ENCODE data around the gene EPC2. TPM values are rescaled to one million over a fixed set of nuclear protein-coding genes. Genes with fewer than 3 reads are reported as not detected.

EPC2 gene
- total and polyA plus RNA-seq, 2 experiments from 2014 or later = 2.4 to 14.0 TPM

GRCh38 chr2:148642112-148642744 is 2.3 kb upstream of the EPC2 start:
- Histone ChIP-seq H3K4me3 (no peak overlapping the region), H3K36me3 (no peaks in the 10 kb centered on the region), H3K27me3 (peaks cover 21% of the 10 kb centered on the region), H3K4me1 (ENCODE audit: low read depth) (peaks cover 9% of the 10 kb centered on the region), H3K9me3 (ENCODE audit: low read depth) (no peaks in the 10 kb centered on the region), H3K27ac (no peak overlapping the region)
- no peak for DNase-seq (ENCODE audit: low read depth in 1 of 2, low spot score in 1 of 2)
- TF ChIP-seq CTCF (IDR thresholded peaks at IDR 0.05; ENCODE audit: low read depth, low read length) = no peak

GRCh38 chr2:148642891-148643416 is 1.6 kb upstream of the EPC2 start:
- peak in 1 of 2 donors; percentile 72 for DNase-seq (ENCODE audit: low read depth in 1 of 2, low spot score in 1 of 2)
- peaks cover 9% of the 10 kb centered on the region for H3K4me1 ChIP-seq (ENCODE audit: low read depth)
- H3K9me3 ChIP-seq (ENCODE audit: low read depth) = no peaks in the 10 kb centered on the region
- H3K27ac ChIP-seq = no peak overlapping the region
- no peaks in the 10 kb centered on the region for H3K36me3 ChIP-seq
- TF ChIP-seq CTCF (IDR thresholded peaks at IDR 0.05; ENCODE audit: low read depth, low read length) = no peak
- no peak overlapping the region for H3K4me3 ChIP-seq
- peaks cover 21% of the 10 kb centered on the region for H3K27me3 ChIP-seq

GRCh38 chr2:148643421-148643820 is 1.1 kb upstream of the EPC2 start:
- peaks cover 9% of the 10 kb centered on the region for H3K4me1 ChIP-seq (ENCODE audit: low read depth)
- no peaks in the 10 kb centered on the region for H3K9me3 ChIP-seq (ENCODE audit: low read depth)
- no peaks in the 10 kb centered on the region for H3K36me3 ChIP-seq
- H3K27ac ChIP-seq = no peak overlapping the region
- DNase-seq (ENCODE audit: low read depth in 1 of 2, low spot score in 1 of 2) = no peak
- H3K27me3 ChIP-seq = peaks cover 21% of the 10 kb centered on the region
- TF ChIP-seq CTCF (IDR thresholded peaks at IDR 0.05; ENCODE audit: low read depth, low read length) = no peak
- H3K4me3 ChIP-seq = no peak overlapping the region

- Histone ChIP-seq H3K36me3 (no peaks in the 10 kb centered on the region), H3K27ac (peak overlapping the region; percentile 99), H3K9me3 (ENCODE audit: low read depth) (no peaks in the 10 kb centered on the region), H3K4me3 (peak overlapping the region; percentile 79), H3K4me1 (ENCODE audit: low read depth) (peaks cover 11% of the 10 kb centered on the region), H3K27me3 (peaks cover 21% of the 10 kb centered on the region)
- peak; percentile 35 for TF ChIP-seq CTCF (IDR thresholded peaks at IDR 0.05; ENCODE audit: low read depth, low read length)
- peak; percentile 95 to 96 for DNase-seq (ENCODE audit: low read depth in 1 of 2, low spot score in 1 of 2)
Measured at GRCh38 chr2:148644883-148645538, 460 bp downstream of the EPC2 start.

- peak; percentile 67 to 86 for DNase-seq (ENCODE audit: low read depth in 1 of 2, low spot score in 1 of 2)
- H3K9me3 ChIP-seq (ENCODE audit: low read depth) = no peaks in the 10 kb centered on the region
- peaks cover 18% of the 10 kb centered on the region for H3K4me1 ChIP-seq (ENCODE audit: low read depth)
- H3K4me3 ChIP-seq = peak overlapping the region; percentile 79
- no peaks in the 10 kb centered on the region for H3K36me3 ChIP-seq
- no peak for TF ChIP-seq CTCF (IDR thresholded peaks at IDR 0.05; ENCODE audit: low read depth, low read length)
- H3K27me3 ChIP-seq = peaks cover 21% of the 10 kb centered on the region
- peak overlapping the region; percentile 61 for H3K27ac ChIP-seq
Measured at GRCh38 chr2:148645539-148646230, 1.1 kb downstream of the EPC2 start.

All from cardiac muscle cell (in vitro differentiated cells and primary cell).